Measurements from ENCODE around the gene SLC48A1.
"Not testable (repeated sequence)": the region's sequence is repeated elsewhere in the genome, so short reads cannot be mapped to it uniquely, and the experiment has no call there.

SLC48A1 gene

GRCh38 chr12:47812797-47813510, 39.9 kb downstream of the SLC48A1 start:
- no peak for DNase-seq (ENCODE audit: low read depth)
- TF ChIP-seq CTCF (IDR thresholded peaks at IDR 0.05; ENCODE audit: control insufficient read depth, insufficient read depth, low read depth, low read length, missing control alignments): no peak
- peak overlapping the region; percentile 39 for H3K4me3 ChIP-seq (ENCODE audit: control insufficient read depth, low read depth, low read length)

GRCh38 chr12:47813511-47814196, 40.6 kb downstream of the SLC48A1 start:
- DNase-seq (ENCODE audit: low read depth): no peak
- H3K4me3 ChIP-seq (ENCODE audit: control insufficient read depth, low read depth, low read length): peak overlapping the region; percentile 39
- TF ChIP-seq CTCF (IDR thresholded peaks at IDR 0.05; ENCODE audit: control insufficient read depth, insufficient read depth, low read depth, low read length, missing control alignments): no peak

- DNase-seq (ENCODE audit: low read depth): no peak
- H3K4me3 ChIP-seq (ENCODE audit: control insufficient read depth, low read depth, low read length): no peak overlapping the region
- no peak for TF ChIP-seq CTCF (IDR thresholded peaks at IDR 0.05; ENCODE audit: control insufficient read depth, insufficient read depth, low read depth, low read length, missing control alignments)
Measured at GRCh38 chr12:47814539-47815170, 41.6 kb downstream of the SLC48A1 start.

- not testable (repeated sequence) for DNase-seq (ENCODE audit: low read depth); H3K4me3 ChIP-seq (ENCODE audit: control insufficient read depth, low read depth, low read length)
Measured at GRCh38 chr12:47815447-47815846, 42.4 kb downstream of the SLC48A1 start.

GRCh38 chr12:47816403-47817271, 43.6 kb downstream of the SLC48A1 start:
- no peak for TF ChIP-seq CTCF (IDR thresholded peaks at IDR 0.05; ENCODE audit: control insufficient read depth, insufficient read depth, low read depth, low read length, missing control alignments)
- H3K4me3 ChIP-seq (ENCODE audit: control insufficient read depth, low read depth, low read length): peak overlapping the region; percentile 95
- DNase-seq (ENCODE audit: low read depth): no peak

- H3K4me3 ChIP-seq (ENCODE audit: control insufficient read depth, low read depth, low read length): peak overlapping the region; percentile 95
- DNase-seq (ENCODE audit: low read depth): no peak
Measured at GRCh38 chr12:47817272-47818006, 44.4 kb downstream of the SLC48A1 start.

More at GRCh38 chr12:47817272-47818006, 44.4 kb downstream of the SLC48A1 start:
- TF ChIP-seq CTCF (IDR thresholded peaks at IDR 0.05; ENCODE audit: control insufficient read depth, insufficient read depth, low read depth, low read length, missing control alignments): peak; percentile 48
